ENCODE results near the gene EVC.

- no peak for TF ChIP-seq CTCF (conservative IDR thresholded peaks at IDR 0.05; ENCODE audit: low read depth, low read length)
- TF ChIP-seq POLR2A (IDR thresholded peaks at IDR 0.05; ENCODE audit: low read depth, low read length) = no peak
- TF ChIP-seq RAD21 (IDR thresholded peaks at IDR 0.05; ENCODE audit: low read length) = no peak
- no peak for TF ChIP-seq USF2 (IDR thresholded peaks at IDR 0.05; ENCODE audit: low read depth, low read length)
- TF ChIP-seq RCOR1 (IDR thresholded peaks at IDR 0.05; ENCODE audit: insufficient replicate concordance, low read length) = no peak
- TF ChIP-seq SMC3 (IDR thresholded peaks at IDR 0.05; ENCODE audit: low read depth, low read length) = no peak
- no peak for TF ChIP-seq RFX5 (IDR thresholded peaks at IDR 0.05; ENCODE audit: low read depth, low read length)
These were observed 1.8 kb upstream of the EVC start for GRCh38 chr4:5709207-5709575.

Measured in IMR-90 (cell line).